ENCODE results near the gene LIPH. TPM values are rescaled to one million over a fixed set of nuclear protein-coding genes. Genes with fewer than 3 reads are reported as not detected.
"Not testable (repeated sequence)": the region's sequence is repeated elsewhere in the genome, so short reads cannot be mapped to it uniquely, and the experiment has no call there.

The LIPH gene
- total RNA-seq, 1 donor from 2014 or later = 6.9 TPM

DNA sequence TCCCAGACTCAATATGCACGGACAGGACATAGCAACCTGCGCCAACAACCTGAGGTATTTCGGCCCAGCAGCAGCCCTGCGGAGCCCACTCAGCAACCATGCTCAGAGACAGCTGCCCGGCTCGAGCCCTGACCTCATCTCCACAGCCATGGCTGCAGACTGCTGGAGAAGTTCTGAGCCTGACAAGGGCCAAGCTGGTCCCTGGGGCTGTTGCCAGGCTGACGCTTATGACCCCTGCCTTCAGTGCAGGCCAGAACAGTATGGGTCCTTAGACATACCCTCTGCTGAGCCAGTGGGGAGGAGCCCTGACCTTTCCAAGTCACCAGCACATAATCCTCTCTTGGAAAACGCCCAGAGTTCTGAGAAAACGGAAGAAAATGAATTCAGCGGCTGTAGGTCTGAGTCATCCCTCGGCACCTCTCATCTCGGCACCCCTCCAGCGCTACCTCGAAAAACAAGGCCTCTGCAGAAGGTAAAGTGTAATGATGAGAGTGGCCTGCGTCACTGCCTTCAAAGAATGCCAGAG, 79.0 kb downstream of the LIPH start:
- TF ChIP-seq, protein P1, sequence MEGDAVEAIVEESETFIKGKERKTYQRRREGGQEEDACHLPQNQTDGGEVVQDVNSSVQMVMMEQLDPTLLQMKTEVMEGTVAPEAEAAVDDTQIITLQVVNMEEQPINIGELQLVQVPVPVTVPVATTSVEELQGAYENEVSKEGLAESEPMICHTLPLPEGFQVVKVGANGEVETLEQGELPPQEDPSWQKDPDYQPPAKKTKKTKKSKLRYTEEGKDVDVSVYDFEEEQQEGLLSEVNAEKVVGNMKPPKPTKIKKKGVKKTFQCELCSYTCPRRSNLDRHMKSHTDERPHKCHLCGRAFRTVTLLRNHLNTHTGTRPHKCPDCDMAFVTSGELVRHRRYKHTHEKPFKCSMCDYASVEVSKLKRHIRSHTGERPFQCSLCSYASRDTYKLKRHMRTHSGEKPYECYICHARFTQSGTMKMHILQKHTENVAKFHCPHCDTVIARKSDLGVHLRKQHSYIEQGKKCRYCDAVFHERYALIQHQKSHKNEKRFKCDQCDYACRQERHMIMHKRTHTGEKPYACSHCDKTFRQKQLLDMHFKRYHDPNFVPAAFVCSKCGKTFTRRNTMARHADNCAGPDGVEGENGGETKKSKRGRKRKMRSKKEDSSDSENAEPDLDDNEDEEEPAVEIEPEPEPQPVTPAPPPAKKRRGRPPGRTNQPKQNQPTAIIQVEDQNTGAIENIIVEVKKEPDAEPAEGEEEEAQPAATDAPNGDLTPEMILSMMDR (IDR thresholded peaks at IDR 0.05) = no peak
- Histone ChIP-seq H3K27me3 (no peaks in the 10 kb centered on the region), H3K36me3 (peaks cover 23 to 42% of the 10 kb centered on the region in 2 donors), H3K27ac (no peak overlapping the region), H3K4me1 (no peaks in the 10 kb centered on the region), H3K4me3 (no peak overlapping the region), H3K9me3 (no peaks in the 10 kb centered on the region)
- DNase-seq (ENCODE audit: low spot score in 2 of 2) = no peak
- intact Hi-C loops (cut with DNase I) = no loop called here

- intact Hi-C loops (cut with DNase I) = no loop called here
- no peak for DNase-seq (ENCODE audit: low spot score in 2 of 2)
- TF ChIP-seq, protein P1 (IDR thresholded peaks at IDR 0.05) = no peak
- Histone ChIP-seq H3K27me3 (no peaks in the 10 kb centered on the region), H3K36me3 (peaks cover 20 to 57% of the 10 kb centered on the region in 2 donors), H3K27ac (no peak overlapping the region), H3K4me1 (no peaks in the 10 kb centered on the region), H3K9me3 (no peaks in the 10 kb centered on the region), H3K4me3 (no peak overlapping the region)
Measured at GRCh38 chr3:185470323-185470722, 82.1 kb downstream of the LIPH start.

- Histone ChIP-seq H3K36me3 (peaks cover 20 to 57% of the 10 kb centered on the region in 2 donors), H3K27me3 (no peaks in the 10 kb centered on the region), H3K27ac (no peak overlapping the region), H3K9me3 (no peaks in the 10 kb centered on the region), H3K4me3 (no peak overlapping the region), H3K4me1 (no peaks in the 10 kb centered on the region)
- DNase-seq (ENCODE audit: low spot score in 2 of 2) = no peak
- TF ChIP-seq, protein P1 (IDR thresholded peaks at IDR 0.05) = no peak
- intact Hi-C loops (cut with DNase I) = no loop called here
Measured at GRCh38 chr3:185469542-185469941, 82.8 kb downstream of the LIPH start.

DNA sequence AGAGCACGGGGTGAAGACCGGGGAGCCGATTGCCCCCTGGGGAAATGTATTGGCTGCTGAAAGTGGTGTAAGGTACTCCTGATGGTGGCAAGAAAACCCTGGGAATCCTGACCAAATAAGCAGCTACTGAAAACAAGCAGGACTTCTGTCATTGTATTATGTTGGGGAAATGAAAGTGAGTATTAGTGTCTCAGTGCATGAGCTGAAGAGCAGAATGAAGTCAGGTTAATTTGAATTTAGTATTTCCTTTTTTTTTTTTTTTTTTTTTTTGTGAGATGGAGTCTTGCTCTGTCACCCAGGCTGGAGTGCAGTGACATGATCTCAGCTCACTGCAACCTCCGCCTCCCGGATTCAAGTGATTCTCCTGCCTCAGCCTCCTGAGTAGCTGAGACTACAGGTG, 86.3 kb downstream of the LIPH start:
- H3K27ac ChIP-seq; H3K4me3 ChIP-seq; H3K4me1 ChIP-seq; H3K27me3 ChIP-seq; DNase-seq (ENCODE audit: low spot score in 2 of 2); H3K9me3 ChIP-seq; intact Hi-C loops (cut with DNase I): not testable (repeated sequence)
- peaks cover 5 to 48% of the 10 kb centered on the region in 2 donors for H3K36me3 ChIP-seq

DNA sequence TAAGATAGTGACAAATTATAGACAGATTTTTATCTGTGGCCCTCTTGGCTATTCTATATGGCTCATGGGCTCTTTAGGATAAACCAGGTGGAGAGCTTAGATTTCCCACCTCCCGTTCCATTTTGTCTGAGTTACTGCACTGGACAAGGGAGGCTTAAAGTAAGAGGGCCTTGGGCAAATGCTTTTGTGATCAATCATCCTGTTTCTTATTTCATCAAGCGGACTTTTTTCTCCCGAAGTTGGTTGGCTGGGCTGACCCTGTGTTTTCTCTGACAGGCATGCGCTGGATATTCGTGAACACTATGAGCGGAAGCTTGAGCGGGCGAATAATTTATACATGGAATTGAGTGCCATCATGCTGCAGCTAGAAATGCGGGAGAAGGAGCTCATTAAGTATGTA, 86.9 kb downstream of the LIPH start:
- TF ChIP-seq, protein P1 (IDR thresholded peaks at IDR 0.05) = no peak
- H3K4me3 ChIP-seq = no peak overlapping the region
- H3K36me3 ChIP-seq = peaks cover 5 to 48% of the 10 kb centered on the region in 2 donors
- intact Hi-C loops (cut with DNase I) = no loop called here
- H3K27ac ChIP-seq = no peak overlapping the region
- H3K4me1 ChIP-seq = no peaks in the 10 kb centered on the region
- no peak for DNase-seq (ENCODE audit: low spot score in 2 of 2)
- H3K9me3 ChIP-seq = no peaks in the 10 kb centered on the region
- no peaks in the 10 kb centered on the region for H3K27me3 ChIP-seq

DNA sequence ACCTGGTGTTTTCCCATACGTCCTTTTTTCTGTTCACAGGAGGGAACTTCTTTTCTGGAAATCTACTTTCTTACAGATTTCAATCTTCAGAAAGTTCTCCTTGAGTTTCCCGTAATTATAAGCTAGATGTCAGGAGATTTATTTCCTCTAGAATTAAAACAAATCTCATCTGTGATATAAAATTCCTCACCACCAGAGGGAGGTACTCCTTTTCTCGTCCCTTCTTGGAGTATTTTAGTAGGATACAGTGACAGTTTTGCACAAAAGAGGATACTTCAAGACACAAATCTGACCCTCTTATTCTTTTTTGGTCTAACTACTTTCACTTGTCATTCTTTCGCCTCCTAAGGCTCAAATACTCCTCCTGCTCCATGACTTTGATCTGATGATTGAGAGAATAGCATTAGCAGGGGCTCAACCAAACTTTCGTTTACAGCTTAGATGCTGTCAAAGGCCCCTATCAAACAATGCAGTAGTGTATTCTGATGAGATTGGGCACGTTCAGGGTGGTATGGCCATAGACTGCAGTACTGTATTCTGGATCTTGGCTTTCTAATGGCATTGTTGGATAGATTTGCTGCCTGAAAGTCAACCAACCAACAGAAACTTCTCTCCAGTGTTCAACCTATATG, 91.6 kb downstream of the LIPH start:
- no peaks in the 10 kb centered on the region for H3K9me3 ChIP-seq
- H3K4me3 ChIP-seq = no peak overlapping the region
- H3K27ac ChIP-seq = no peak overlapping the region
- DNase-seq (ENCODE audit: low spot score in 2 of 2) = no peak
- H3K36me3 ChIP-seq = peaks cover 0 to 21% of the 10 kb centered on the region in 2 donors
- no peaks in the 10 kb centered on the region for H3K4me1 ChIP-seq
- no peaks in the 10 kb centered on the region for H3K27me3 ChIP-seq
- TF ChIP-seq, protein P1 (IDR thresholded peaks at IDR 0.05) = no peak
- intact Hi-C loops (cut with DNase I) = no loop called here

Measured in ascending aorta (tissue), 2 donors.